ENCODE data around the gene PHLDB2.

The PHLDB2 gene

GRCh38 chr3:111980716-111981456 lies 121.8 kb downstream of the PHLDB2 start:
- DNase-seq (ENCODE audit: extremely low spot score) = no peak
- POLR2A ChIA-PET = no interaction called here
- TF ChIP-seq CTCF (IDR thresholded peaks at IDR 0.05; ENCODE audit: control extremely low read depth, extremely low read depth, low read depth, missing control alignments) = no peak
- CTCF ChIA-PET = interaction anchor here (1.1 to 6.6 kb wide), 4 partner anchors 8 to 33 kb away, joined by 4 to 74 read pairs (median 16); no protein-coding TSS in a partner anchor

- POLR2A ChIA-PET = no interaction called here
- no peak for DNase-seq (ENCODE audit: extremely low spot score)
- CTCF ChIA-PET = interaction anchor here (1.1 to 6.6 kb wide), 4 partner anchors 8 to 32 kb away, joined by 4 to 74 read pairs (median 6); no protein-coding TSS in a partner anchor
- no peak for TF ChIP-seq CTCF (IDR thresholded peaks at IDR 0.05; ENCODE audit: control extremely low read depth, extremely low read depth, low read depth, missing control alignments)
Measured at GRCh38 chr3:111981457-111981763, 122.3 kb downstream of the PHLDB2 start.

- CTCF ChIA-PET = interaction anchor here (3.8 to 20.7 kb wide), 2 partner anchors 28 to 268 kb away, joined by 9 to 383 read pairs; no protein-coding TSS in a partner anchor
- POLR2A ChIA-PET = no interaction called here
- TF ChIP-seq CTCF (IDR thresholded peaks at IDR 0.05; ENCODE audit: control extremely low read depth, extremely low read depth, low read depth, missing control alignments) = no peak
- no peak for DNase-seq (ENCODE audit: extremely low spot score)
Measured at GRCh38 chr3:111984636-111985298, 125.7 kb downstream of the PHLDB2 start.

GRCh38 chr3:111986800-111987199 lies 127.7 kb downstream of the PHLDB2 start:
- no peak for TF ChIP-seq CTCF (IDR thresholded peaks at IDR 0.05; ENCODE audit: control extremely low read depth, extremely low read depth, low read depth, missing control alignments)
- no peak for DNase-seq (ENCODE audit: extremely low spot score)
- CTCF ChIA-PET = interaction anchor here (0.9 to 20.7 kb wide), 6 partner anchors 14 to 270 kb away, joined by 3 to 383 read pairs (median 8); partner anchors contain the start of gene TAGLN3
- POLR2A ChIA-PET = no interaction called here

GRCh38 chr3:111989061-111989678 lies 130.1 kb downstream of the PHLDB2 start:
- POLR2A ChIA-PET = interaction anchor here (0.7 kb wide), 1 partner anchor 11 kb away, joined by 3 read pairs; the partner anchor contains the start of gene ABHD10

More at GRCh38 chr3:111989061-111989678, 130.1 kb downstream of the PHLDB2 start:
- peak; percentile 41 for DNase-seq (ENCODE audit: extremely low spot score)
- CTCF ChIA-PET = interaction anchor here (0.6 to 20.7 kb wide), 24 partner anchors 8 to 320 kb away, joined by 3 to 383 read pairs (median 5); partner anchors contain the start of genes ABHD10 and TAGLN3
- TF ChIP-seq CTCF (IDR thresholded peaks at IDR 0.05; ENCODE audit: control extremely low read depth, extremely low read depth, low read depth, missing control alignments) = peak; percentile 85

All from GM10248 (cell line).